GM19467 (cell line): ENCODE data around the gene FOXRED1.
"Not testable (repeated sequence)": the region's sequence is repeated elsewhere in the genome, so short reads cannot be mapped to it uniquely, and the experiment has no call there.

ENCODE experiments used
- ATAC-seq: cut with Tn5 transposase; IDR thresholded peaks from one replicate; pipeline ENCODE4 v1.9.1; 2021; ENCODE audit warnings: mild to moderate bottlenecking, moderate library complexity; ENCODE audit not compliant: unreplicated experiment

FOXRED1 gene

GRCh38 chr11:126268361-126268707 is 620 bp upstream of the FOXRED1 start:
- peak; percentile 4 for ATAC-seq

GRCh38 chr11:126277322-126277721 is 8.4 kb downstream of the FOXRED1 start:
- no peak for ATAC-seq

DNA sequence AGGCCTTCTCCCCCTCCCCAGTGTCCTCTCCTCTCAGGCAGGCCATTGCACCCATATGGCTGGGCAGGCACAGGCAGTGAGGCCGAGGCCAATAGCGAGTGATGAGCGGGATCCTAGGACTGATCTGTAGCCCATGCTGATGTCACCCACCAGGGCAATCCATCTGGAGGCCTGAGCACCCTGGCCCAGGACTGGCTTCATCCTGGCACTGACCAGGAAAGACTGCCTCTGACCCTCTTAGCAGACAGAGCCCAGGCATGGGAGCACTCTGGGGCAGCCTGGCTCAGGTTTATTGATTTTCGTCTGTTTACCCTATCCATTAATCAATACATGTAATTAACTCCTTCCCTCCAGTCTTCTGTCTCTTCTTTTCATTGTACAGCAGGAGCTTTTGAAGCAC is 8.8 kb downstream of the FOXRED1 start:
- no peak for ATAC-seq

GRCh38 chr11:126279191-126279590 is 10.2 kb downstream of the FOXRED1 start:
- no peak for ATAC-seq

DNA sequence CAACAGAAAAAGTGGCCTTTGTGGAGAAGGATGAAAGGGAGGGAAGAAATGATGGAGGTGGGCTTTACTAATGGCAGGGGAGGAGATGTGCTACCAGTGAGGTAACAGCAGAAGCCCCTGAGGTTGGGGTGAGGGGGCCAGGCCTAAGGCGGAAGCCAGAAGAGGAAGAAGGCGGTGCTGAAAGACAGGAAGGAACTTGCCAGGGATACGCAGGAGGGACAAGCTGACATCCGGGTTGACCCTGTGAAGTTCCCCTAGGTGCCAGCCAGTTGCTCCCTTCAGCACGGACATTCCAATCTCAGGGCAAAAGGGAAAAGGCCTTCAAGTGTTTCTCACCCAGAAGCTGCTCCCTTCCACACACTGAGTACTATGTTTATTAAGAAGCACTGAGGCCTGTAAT is 11.6 kb downstream of the FOXRED1 start:
- ATAC-seq: no peak

- ATAC-seq: no peak
Observed at GRCh38 chr11:126281245-126281644, 12.3 kb downstream of the FOXRED1 start.

DNA sequence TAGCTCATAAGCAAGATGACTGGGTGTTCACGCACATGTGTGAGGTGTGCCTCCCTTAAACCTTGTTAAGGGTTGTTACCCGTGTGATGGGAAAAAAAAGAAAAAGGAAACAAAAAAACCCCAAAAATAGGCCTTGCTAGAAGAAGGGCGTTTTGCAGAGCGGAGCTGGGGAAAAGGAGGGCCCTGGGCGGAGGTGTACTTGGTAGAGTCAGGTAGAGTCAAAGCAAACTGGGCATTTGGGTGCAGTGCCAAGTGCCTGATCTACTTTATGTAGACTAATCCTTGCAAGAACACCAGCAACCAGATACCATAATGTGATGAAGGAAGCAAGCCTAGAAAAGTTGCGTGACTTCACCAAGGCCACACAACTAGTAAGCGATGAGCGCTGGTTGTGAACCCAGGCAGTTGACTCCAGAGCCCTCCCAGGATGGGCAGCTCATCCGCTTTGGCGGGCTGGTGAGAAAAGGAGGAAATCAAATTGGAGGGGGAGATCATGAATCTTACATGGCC is 12.8 kb downstream of the FOXRED1 start:
- no peak for ATAC-seq

- ATAC-seq: no peak
Observed at GRCh38 chr11:126282361-126282735, 13.4 kb downstream of the FOXRED1 start.

DNA sequence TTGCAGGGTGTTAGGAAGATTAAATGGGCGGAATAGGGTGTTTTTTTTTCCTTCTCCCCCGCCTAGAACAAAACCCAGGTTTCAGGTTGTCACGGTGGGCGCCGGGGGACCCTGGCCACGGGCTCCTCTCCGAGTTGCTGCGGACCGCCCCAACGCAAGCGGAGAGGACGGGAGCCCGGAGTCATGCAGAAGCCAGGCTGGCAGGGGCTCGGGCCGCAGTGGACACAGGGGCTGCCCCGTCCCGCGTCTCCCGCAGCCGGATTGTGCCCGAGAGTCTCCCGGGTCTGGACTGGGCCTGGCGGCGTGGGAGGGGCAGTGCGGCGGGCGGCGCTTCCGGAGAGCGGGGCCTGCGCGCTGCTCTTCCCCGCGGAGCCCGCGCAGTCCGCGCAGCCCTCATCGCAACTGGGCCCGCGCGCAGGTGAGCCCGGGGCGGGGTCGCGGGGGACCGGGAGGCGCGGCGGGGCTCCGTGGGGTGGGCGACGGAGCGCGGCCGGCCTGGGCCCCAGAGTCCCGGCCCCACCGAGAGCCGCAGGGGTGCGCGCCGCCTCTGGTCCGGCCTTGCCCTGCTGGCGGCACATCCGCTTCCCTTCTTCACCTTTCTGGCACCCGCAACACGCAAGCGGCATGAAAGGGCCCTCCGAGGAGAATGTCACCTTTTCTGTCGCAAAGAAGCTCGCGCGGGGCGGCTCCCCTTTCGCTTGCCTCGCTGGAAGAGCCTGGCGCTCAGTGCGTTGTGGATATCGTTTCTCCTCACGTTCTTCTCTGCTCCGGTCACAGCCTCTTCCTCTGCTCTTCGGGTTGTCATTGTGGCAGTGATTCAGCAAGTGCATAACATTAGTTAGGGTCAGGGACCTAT is 14.0 kb downstream of the FOXRED1 start, which contains the start of gene TIRAP:
Gene TIRAP, plus strand, starts transcription at position 358 of the 856 bp plus-strand sequence. CDS start 7,802 bp downstream, outside the sequence.
- peak; percentile 62 for ATAC-seq

DNA sequence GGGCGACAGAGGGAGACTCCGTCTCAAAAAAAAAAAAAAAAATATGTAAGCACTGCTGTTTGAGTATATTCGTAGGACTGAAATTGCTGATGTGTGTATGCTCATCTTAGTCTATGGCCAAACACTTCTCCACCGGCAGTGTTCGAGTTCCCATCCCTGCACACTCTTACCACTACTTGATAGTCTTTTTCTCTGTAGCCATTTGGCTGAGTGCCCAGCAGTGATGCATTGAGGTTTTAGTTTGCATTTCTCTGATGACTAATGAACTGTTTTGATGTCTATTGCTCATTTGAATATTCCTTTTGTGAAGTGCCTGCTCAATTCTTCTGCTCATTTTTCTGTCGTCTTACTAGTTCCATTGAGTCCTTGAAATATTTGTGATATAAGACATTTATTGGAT is 15.9 kb downstream of the FOXRED1 start:
- ATAC-seq: peak; percentile 37

GRCh38 chr11:126288237-126288636 is 19.3 kb downstream of the FOXRED1 start:
- no peak for ATAC-seq

DNA sequence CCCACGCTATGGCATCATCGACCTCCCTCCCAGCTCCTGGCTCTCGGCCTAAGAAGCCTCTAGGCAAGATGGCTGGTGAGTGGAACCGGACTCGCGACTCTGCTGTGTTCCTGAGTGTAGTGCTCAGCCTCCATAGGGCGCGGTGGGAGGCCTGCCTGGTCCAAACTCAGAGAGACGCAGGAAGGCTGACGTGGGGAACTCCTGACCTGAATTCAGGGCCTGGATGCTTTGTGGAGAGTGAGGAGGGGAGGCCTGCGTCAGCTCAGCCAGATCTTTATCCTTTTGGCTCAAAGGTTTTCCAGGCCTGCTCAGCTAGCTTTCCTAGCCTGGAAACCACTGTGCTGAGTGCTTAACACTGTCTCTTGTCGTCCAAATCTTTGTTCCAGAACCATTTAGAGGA is 21.9 kb downstream of the FOXRED1 start:
- ATAC-seq: no peak

- no peak for ATAC-seq
Observed at GRCh38 chr11:126293726-126294125, 24.8 kb downstream of the FOXRED1 start.

- ATAC-seq: no peak
Observed at GRCh38 chr11:126297004-126297403, 28.1 kb downstream of the FOXRED1 start.

GRCh38 chr11:126303623-126304456 is 34.9 kb downstream of the FOXRED1 start, which contains the start of gene DCPS:
Gene DCPS (plus strand): TSS chr11:126304060. CDS start chr11:126304081, 21 bp downstream.
- ATAC-seq: peak; percentile 91

- no peak for ATAC-seq
Observed at GRCh38 chr11:126304457-126305075, 35.6 kb downstream of the FOXRED1 start.

GRCh38 chr11:126305699-126306098 is 36.7 kb downstream of the FOXRED1 start:
- peak; percentile 47 for ATAC-seq

DNA sequence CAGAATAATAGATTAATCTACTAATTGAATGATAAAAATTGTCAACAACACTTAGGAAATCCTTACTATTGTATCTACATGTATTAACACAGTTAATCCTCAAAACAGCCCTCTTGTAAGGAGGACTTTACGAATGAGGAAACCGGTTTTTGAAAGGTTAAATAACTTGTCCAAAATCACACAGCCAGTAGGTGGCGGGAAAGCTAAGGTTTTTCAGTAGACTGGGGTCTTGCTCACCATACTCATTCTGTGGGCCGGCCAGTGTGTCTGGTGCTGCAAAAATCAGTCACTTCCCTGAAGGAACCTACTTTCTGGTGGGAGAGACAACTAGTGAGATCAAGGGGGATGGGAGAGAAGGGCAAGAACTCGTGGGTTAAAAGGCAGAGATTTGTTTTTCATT is 38.8 kb downstream of the FOXRED1 start:
- no peak for ATAC-seq

DNA sequence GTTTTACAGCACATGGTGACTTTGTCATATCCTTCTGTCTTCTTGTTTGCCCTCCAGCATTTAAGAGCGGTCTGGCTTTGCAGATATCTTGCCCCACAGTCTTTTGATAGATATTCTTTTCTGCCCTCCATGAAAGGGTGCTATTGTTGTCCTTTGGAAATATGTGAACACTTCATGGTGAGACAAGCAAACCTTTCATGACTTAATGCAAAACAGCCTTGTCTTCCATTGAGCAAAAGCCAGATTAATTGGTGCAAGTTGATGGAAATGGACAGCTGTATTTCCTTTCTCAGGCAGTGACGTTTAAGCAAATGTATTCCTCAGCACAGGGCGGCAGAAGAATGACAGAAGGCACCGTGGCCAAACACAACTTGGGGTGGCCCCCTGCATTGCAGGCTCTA is 39.3 kb downstream of the FOXRED1 start:
- no peak for ATAC-seq

DNA sequence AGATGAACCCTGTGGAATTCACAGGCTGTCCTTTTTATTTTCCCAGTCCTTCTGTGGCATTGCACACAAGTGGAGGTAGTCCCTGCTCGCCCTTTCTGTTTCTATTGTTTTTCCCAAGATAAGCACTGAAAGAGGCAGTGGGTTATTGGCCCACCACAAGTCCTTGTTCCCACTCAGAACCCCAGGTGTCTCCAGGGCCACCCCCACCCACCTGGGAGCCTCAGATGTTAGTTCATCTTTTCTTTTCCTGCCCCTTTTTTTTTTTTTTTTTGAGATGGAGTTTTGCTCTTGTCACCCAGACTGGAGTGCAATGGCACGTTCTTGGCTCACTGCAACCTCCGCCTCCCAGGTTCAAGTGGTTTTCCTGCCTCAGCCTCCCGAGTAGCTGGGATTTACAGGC is 39.8 kb downstream of the FOXRED1 start:
- not testable (repeated sequence) for ATAC-seq
